Activated CD4-positive, CD25-positive, alpha-beta regulatory T cell treated with anti-CD3 and anti-CD28 coated beads, Interleukin-2, amount 50 U/mL, for 72 hours (primary cell): ENCODE results near the gene NPEPL1.

Experiments used
- DNase-seq: peaks from one replicate; pipeline ENCODE4 v3.0.0; 2021

The NPEPL1 gene

DNA sequence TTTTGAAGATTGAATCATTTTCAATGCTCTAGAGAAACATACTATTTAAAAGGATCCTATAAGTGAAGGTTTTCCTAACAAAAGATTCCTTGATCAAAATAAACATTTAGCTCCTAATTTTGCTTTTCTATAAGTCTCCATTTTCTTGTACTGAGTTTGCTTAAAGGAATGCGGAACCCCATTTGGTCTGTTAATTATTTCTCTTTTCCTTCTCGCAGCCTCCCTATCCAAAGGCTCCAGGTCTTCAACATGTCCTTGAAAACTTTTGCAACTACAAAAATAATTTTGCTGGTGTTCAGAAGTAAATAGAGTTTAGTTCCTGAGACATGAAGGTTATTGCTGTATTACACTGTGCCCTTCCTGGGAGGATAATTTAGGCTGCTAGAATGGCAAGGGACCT, 8.3 kb upstream of the NPEPL1 start:
- no peak for DNase-seq

DNA sequence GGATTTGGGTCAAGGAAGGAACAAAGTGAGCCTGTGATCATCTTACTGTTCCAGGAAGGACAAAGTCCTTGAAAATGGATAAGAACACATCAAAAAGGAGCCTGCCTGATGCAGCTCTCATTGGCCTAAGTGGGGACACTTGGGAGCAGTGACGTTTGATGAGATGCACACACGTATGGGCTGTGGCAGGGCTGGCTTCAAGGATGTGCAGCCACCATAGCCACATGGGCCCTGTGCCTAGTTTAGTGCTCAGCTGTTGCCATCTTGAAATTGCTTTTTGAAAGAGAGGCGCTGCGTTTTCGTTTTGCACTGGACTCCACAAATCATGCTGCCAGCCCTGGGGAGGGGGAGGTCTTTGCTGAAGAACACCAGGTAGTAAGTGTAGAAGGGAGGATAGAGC, 6.6 kb upstream of the NPEPL1 start:
- DNase-seq: no peak

DNA sequence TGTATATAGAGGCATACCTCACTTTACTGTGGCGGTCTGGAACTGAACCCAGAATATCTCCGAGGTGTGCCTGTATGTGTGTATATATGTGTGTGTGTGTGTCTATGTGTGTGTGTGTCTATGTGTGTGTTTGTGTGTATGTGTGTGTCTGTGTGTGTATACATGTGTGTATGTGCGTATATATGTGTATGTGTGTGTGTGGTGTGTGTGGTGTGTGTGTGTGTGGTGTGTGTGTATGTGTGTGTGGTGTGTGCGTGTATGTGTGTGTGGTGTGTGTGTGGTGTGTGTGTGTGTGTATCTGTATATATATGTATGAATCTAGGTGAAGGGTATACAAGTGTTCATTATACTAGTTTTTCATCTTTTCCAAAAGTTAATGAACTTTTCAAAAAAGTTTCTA, 4.2 kb upstream of the NPEPL1 start:
- DNase-seq: no peak

DNA sequence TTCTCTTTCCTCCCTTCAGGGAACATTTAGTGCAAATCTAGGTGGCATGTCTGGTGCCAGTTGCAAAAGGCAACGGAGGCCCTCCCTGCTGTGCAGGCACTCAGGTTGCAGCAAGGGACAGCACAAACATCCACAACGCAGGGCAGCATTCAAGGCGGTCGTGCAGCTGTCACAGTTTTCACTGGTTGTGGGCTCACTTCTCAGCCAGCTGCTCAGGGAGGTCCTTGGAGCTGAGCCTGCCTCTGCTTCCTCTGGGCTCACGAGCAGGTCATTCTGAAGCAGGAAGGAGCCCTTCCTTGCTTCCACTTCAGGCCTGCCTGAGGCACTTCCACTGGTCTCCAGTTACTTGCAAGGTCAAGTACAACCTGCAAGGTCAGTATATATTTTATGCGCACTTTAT, 3.8 kb upstream of the NPEPL1 start:
- DNase-seq: no peak

DNA sequence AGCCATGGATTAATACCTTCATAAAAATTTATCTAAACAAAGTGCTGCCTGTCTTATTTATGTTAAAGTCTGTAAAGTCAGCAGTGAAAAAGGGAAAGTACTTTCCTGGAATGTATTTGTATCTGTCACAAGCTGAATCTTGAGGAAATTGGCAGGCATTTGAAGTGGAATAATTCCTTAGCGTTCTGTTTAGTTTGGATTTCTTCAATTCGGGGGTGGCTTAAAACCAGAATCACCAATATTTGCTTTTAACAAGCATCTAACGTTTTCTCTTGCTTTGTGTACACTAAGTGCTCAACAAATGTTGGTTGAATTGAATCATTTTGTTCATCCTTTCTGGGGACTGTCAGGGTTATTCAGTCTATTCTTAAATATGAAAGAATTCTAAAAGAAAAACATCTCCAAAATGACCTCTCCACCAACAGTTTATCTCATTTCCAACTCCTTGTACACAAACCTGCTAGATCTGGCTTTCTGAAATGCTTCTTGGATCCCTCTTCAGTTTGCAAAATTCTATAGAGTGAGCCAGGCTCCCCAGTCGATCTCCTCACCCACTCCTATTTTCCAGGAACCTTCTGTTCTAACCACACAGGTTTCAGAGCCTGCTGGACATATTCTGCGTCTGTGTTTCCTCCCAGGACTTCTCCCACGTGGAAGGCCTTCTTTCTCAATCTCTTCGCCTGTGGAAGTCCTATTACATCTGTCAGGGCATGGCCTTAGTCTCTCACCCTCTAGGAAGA, 2.0 kb upstream of the NPEPL1 start:
- DNase-seq: no peak

DNA sequence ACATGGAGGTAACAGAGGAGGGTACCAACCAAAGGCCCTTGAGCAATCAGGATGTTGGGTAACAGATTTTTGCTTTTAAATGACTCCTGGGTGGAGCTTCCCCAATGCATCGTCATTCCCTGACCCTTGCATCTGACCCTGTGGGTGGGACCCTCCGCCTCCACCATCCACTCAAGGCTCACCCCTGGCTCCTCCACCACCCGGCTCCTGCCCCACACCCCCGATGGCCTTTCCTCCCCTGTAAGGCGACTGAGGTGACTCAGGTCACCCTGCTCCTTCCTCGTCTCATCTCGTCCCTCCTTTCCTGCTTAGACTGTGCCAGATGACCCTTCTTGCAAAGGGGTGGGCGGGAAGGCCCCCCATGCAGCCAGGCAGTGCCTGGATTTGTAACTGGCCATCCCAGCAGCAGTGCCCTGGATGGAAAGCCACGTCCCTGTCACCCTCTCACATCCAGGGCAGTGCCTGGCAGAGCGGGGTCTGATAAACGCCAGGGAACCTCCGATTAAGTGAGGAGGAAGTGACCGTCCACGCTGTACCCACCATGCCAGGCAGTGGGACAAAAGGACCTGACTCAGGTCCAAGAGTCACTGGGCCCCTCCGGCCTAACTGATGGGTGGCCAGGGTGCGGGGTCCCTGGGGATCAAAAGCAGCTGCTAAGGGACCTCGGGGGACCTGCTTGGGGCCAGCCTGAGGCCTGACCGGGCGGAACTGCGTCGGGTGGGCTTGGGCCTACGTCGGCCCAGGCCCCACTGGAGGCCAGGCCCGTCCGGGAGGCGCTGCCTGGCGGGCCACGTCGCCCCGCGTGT, 624 bp upstream of the NPEPL1 start:
- no peak for DNase-seq

DNA sequence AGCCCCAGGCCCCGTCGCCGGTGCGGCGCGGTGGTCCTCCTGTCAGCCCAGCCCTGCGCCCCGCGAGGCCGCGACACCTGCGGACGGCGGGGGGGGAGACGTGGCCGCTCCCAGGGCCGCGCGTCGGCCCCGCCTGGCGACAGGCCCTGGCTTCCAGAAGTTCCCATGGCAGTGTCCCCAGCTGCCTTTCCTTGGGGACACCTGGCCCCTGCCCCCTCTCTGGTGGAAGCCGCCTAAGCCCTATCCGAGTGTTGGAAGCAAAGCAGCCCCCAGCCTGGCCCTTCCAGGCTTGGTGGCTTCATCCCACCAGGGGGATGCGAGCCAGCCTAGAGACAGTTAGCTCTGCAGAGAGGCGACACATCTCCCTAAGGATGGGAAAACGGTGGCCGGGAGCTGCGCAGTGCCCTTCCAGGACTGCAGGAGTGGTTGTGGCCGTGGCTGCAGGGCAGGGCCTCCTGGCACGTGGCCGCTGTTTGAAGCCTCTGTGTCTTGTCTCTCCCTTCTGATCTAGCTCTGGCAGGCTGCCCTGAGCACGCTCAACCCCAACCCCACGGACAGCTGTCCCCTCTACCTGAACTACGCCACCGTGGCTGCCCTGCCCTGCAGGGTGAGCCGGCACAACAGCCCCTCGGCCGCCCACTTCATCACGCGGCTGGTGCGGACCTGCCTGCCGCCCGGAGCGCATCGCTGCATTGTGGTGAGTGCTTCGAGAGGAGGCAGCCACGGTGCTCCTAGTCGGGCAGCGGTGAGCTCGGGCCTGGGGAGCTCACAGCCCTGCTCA, 816 bp downstream of the NPEPL1 start:
- no peak for DNase-seq

- no peak for DNase-seq
Measured at GRCh38 chr20:58694241-58695083, 1.9 kb downstream of the NPEPL1 start.

DNA sequence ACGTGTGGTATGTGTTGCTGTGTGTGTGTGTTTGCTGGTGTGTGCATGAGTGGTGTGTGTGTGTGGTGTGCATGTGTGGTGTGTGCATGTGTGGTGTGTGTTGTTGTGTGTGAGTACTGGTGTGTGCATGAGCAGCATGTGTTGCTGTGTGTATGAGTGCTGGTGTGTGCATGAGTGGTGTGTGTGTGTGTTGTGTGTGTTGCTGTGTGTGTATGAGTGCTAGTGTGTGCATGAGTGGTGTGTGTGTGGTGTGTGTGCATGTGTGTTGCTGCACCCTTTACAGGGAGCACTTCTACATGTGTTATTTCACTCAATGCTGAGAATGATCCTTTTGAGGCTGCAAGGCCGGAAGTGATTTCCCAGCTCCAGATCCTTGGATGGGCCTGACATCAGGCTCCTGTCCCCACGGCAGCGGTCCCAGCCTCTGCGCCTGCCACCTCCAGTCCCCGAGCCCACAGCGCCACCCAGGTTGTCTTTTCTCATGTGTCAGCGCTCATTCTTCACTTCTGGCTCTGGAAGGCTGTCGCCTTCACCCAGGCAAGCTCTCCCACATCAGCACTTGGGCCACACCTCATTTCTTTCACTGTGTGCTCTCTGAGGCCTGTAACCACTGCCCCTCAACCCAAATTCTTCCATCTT, 2.6 kb downstream of the NPEPL1 start:
- no peak for DNase-seq

DNA sequence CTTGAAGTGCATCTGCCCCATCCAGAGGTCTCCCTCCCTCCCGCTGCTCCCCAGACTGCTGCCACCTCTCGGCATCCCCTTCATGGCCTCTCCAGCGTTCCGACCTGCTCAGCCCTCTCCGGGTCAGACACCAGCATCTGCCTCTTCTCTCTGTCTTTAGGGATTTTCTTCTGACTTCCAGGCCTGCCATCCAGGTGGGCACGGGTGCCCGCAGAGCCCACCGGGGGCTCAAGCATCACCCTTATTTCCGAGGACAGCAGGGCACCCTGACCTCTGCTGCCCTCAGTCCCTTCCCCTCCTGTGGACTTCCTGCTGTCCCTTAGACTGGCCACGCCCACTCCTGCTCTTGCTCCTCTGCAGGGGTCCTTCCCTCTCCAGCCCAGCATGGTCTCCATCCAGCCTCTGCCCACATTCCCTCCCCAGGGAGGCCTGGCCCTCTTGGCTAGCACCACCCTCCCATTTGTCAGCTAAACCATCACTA, 3.3 kb downstream of the NPEPL1 start:
- no peak for DNase-seq

GRCh38 chr20:58696411-58696961, 3.9 kb downstream of the NPEPL1 start:
- no peak for DNase-seq

- DNase-seq: no peak
Measured at GRCh38 chr20:58697201-58697866, 4.7 kb downstream of the NPEPL1 start.

- peak; percentile 24 for DNase-seq
Measured at GRCh38 chr20:58697867-58698703, 5.5 kb downstream of the NPEPL1 start.

- no peak for DNase-seq
Measured at GRCh38 chr20:58698741-58699622, 6.4 kb downstream of the NPEPL1 start.

DNA sequence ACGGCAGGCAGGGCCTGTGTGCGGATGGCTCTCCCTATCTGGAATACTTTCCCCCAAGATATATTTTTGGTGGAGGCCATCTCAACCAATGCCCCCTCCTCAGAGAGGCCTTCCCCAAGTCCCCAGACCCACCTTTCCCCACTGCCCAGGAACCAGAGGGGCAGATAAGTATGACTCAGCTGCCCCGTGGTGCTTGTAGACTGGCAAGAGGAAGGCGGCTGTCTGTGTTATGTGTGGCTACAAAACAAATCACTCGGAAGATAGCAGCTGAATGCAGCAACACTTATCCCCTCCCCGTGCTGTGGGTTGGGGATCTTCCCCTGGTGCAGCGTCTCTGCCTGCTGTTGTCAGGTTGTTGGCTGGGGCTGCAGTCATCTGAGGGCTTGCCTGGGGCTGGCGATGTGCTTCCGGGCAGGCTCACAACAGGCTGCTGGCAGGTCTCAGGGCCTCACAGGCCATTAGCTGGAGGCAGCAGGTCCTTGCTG, 7.1 kb downstream of the NPEPL1 start:
- DNase-seq: no peak

DNA sequence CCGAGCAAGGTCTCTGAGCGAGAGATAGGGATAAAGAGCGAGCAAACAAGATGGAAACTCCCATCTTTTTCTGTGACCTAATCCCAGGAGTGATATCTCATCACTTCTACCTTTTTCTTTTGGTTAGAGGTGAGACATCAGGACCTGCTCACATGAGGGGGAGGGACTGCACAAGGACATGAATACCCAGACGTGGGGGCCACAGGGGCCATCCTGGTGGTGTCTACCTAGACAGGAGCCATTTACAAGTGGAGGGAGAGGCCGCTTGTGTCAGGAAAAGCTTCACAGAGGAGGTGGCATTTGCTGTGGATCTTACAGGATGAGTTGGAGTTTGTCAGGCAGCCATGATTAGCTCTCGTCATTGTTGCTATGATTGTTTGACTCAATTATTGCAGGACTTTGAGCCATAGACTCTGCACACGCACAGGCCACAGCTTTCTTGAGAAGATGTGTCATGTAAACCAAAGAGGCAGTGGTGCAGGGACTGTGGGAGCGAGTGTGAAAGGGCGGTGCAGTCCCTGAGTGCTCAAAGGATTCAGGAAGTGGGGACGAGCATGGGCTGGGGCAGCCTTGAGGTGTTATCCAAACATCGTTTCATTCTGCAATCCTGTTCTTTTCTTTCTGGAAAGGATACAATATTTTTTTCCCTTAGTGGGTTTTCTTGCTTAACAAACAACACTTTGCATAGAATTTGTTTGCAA, 7.7 kb downstream of the NPEPL1 start:
- DNase-seq: peak; percentile 28

DNA sequence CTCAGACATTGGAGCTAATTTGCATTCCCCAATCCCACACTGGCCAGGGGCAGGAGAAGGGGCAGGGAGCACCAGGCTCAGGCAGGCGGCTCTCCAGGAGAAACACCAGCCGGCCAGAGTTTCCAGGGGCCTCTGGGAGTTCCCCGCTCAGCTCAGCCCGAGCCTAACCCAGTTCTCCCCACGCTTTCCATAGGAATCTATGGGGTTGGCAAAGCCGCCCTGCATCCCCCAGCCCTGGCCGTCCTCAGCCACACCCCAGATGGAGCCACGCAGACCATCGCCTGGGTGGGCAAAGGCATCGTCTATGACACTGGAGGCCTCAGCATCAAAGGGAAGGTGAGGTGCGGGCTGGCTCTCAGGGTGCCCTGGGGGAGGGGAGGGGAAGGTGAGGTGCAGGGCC, 8.2 kb downstream of the NPEPL1 start:
- no peak for DNase-seq

DNA sequence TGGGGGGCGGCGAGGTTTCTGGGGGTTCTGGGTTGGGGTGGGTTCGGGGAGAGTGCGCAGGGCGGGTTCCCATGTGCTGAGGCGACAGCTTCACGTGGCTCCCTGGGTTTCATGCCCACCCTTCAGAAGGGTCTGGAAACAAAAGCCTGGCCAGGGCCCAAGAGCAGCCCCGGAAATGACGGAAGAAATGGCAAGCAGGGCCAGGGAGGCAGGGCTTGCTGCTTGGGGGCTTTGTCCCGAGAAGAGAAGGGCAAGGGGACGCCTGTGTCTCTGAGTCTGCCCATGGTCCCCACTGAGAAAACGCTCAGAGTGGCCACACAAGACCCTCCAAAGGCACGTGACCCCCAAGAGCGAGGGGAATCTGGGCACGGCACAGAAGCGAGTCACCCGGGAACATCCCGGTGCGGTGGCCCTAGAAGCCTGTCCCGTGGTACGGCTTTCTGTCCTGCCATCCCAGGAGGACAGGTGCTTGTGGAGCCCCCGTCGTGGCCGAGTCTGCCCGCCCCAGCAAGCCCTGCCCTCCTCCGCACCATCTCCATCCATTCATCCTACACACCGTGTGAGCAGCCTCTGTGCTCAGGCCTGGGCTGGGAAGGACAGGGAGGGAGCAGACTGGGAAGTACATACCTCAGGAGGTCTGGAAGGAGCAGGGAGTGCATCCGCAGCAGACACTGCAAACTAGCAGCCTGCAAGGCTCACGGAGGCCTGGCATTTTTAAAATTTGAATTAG, 9.0 kb downstream of the NPEPL1 start:
- DNase-seq: no peak
